ENCODE measurements around the gene TRAF2.

TRAF2 gene

DNA sequence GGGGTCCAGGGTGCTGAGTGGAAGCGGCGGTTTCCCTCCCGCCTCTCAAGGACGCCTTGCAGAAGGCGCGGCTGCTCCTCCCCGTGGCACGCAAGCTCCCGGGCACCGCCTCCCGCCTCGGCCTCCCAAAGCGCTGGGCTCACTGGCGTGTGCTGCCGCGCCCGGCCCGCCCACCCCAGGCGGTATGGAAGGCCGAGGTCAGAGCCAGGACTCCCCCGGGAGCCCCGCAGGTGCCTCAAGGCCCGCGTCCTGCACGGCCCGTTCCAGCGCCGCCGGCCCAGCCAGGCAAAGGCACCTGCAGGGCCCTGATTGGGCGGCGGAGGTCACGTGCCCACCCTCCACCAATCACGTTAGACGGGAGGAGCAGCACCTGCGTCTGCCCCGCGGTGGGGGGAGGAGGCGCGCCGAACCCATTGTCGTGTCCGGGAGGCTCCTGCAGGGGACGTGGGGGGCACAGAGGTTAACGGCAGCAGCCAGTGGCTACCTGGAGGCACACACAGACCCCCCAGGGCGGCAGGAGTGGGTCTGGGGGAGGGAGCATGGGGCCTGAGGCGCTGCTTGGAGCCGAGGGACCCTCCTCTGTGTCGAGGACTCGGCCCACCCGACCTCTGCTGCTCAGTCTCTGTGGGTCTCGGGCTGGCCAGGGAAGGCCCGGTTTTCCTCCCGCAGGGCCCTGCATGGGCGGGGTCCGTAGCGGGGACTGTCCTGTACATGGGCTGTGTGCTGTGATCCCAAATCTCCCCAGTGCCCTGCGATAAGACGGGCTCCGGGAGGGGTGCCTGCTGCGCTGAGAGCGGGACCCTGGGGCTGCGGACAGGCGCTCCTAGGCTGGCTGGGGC lies 63.7 kb downstream of the TRAF2 start:
- DNase-seq (ENCODE audit: low read depth) = peak; percentile 95

- no peak for DNase-seq (ENCODE audit: low read depth)
These were observed 64.5 kb downstream of the TRAF2 start for GRCh38 chr9:136950656-136951276.

DNA sequence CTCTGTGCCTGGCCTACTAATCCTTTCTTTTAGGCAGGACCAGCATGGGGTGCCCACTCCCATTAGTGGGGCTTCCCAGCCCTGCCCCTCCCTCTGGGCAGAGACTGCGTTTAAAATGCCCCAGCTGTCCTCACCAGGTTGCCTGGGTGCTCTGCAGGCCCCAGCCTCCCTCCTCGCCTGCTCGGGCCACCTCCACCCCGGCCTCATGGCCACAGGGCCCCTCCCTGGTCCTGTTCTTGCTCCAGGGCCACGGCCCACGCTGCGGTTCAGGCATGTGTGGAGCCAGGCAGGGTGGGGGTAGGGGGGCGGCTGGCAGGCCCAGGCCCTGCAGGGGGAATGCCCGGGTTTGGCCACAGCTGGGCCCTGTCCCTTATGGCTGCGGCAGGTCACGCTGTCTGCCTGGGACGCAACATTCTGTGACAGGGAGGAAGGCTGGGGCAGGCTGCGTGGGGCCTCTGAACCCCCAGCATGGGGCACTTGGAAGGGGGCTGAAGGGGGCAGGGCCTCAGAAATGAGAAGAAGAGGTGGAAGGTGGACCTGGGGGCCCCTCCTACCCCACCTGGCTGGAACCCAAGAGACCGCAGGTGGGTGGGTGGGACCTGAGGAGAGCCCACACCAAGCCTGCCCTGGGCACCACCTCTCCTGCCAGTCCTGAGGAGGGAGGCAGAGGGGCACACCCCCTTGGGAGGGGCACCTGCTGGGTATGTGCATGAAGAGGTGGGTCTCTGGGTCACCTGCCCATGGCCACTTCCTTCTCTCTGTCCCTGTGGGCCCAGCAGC lies 65.4 kb downstream of the TRAF2 start, which contains the start of gene LCN12:
TSS of gene LCN12 (plus strand) at position 733 of the 780 bp plus-strand sequence. CDS start 55 bp downstream, outside the sequence.
- DNase-seq (ENCODE audit: low read depth) = no peak

DNA sequence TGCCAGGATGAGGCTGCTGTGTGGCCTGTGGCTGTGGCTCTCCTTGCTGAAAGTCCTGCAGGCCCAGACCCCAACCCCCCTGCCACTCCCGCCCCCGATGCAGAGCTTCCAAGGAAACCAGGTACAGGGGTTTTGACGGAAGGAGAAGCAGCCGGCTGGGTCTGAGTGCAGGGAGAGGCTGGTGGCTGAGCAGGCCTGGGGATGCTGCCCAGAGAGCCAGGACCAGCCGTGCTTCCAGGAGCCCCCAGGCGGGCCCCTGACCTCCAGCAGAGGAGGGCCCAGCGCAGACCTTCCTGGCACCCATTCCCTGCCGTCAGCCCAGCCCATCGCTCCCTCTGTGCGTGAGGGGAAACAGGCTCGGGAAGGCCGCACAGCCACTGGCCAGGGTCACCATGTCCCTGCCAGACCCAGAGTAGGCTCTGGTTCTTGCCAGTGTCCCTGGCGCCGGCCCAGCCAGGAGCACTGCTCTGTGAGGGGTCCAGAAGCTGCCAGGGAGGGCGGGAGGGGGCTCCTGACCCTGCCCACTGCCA lies 66.1 kb downstream of the TRAF2 start:
- no peak for DNase-seq (ENCODE audit: low read depth)

DNA sequence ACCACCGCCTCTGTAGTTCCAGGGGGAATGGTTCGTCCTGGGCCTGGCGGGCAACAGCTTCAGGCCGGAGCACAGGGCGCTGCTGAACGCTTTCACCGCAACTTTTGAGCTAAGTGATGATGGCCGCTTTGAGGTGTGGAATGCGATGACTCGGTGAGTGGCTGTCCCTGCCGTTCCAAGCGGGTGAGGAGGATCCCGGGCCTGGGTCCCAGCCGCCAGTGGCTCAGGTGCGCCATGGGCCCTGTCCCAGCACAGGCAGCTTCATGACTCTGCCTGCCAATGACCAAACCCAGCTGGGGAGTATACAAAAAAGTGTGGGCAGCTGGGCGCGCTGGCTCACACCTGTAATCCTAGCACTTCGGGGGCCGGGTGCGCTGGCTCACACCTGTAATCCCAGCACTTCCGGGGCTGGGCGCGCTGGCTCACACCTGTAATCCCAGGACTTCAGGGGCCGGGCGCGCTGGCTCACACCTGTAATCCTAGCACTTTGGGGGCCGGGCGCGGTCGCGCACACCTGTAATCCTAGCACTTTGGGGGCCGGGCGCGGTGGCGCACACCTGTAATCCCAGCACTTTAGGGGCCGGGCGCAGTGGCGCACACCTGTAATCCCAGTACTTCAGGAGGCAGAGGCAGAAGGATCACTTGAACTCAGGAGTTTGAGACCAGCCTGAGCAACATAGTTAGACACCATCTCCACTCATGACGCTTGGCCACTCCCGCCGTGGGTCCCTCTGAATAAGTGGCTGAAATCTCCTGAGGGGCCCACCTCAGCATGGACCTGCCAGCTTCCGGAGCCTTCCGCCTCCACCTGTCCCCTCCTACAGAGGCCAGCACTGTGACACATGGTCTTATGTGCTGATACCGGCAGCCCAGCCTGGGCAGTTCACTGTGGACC lies 66.8 kb downstream of the TRAF2 start:
- no peak for DNase-seq (ENCODE audit: low read depth)

DNA sequence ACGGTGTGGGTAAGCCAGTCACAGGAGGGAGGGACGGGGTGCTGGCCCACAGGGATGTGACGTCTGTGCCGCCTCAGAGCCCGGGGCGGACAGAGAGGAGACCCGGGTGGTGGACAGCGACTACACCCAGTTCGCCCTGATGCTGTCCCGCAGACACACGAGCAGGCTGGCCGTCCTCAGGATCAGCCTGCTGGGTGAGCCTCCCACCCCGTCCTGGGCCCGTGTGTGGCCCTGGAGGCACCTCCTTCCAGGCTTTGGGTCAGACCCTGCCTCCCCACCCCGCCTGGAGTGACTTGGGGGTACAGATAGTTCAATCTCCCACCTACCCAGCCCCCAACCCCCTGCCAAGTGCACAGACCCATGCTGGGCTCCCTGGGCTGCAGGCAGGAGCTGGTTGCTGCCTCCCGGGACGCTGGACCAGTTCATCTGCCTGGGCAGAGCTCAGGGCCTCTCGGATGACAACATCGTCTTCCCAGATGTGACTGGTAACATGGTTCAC lies 67.5 kb downstream of the TRAF2 start:
- no peak for DNase-seq (ENCODE audit: low read depth)

DNA sequence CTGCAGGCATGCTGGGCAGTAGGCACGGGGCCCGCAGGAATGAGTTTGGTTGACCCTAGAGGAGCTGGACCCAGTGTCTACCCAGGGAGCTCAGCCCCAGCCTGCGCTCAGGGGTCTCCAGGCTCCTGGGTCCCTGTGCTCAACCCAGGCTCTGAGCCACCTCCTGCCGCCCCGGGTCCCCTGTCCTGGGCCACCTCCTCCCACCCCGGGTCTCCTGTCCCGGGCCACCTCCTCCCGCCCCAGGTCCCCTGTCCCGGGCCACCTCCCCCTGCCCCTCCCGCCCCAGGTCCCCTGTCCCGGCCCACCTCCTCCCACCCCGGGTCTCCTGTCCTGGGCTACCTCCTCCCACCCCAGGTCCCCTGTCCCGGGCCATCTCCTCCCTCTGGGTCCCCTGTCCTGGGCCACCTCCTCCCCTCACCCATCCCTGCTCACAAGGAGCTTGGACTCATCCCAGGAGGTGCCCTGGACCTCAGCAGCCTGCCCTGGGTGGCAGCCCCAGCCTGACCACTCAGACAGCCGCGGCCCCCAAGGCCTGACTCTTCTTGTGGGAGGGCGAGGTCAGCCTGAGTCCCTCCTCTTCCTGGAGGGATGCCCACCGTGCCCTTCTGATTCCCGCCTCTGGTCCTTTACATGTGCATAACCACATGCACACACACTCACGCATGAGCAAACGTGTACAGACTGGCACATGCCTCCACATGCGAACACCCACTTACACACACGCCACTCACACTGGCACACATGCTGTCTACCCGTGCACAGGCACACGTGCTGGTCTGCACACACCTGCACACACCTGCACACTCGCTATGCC lies 68.2 kb downstream of the TRAF2 start:
- DNase-seq (ENCODE audit: low read depth) = no peak

GRCh38 chr9:136955202-136955942 lies 69.1 kb downstream of the TRAF2 start:
- no peak for DNase-seq (ENCODE audit: low read depth)

DNA sequence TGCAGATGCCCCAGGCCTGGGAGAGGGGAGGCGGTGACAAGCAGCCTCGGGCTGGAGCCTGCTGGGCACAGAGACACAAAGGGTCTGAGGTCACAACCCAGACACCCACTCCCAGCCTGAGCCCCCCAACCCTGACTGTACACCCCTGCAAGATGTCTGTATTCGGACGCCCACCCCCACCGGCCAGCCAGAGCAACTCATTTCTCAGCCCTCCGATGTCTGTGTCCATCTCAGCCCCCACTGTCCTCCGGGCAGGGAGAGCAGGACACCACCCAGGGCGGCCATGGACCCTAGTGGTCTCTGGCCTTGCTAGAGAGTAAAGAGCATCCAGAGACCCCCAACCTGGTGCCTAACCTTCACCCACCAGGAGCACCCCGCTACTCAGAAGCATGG lies 69.6 kb downstream of the TRAF2 start:
- DNase-seq (ENCODE audit: low read depth) = no peak

GRCh38 chr9:136956604-136957003 lies 70.3 kb downstream of the TRAF2 start:
- DNase-seq (ENCODE audit: low read depth) = no peak

- DNase-seq (ENCODE audit: low read depth) = no peak
These were observed 71.1 kb downstream of the TRAF2 start for GRCh38 chr9:136957461-136957860.

GRCh38 chr9:136957901-136958300 lies 71.6 kb downstream of the TRAF2 start:
- DNase-seq (ENCODE audit: low read depth) = no peak

- no peak for DNase-seq (ENCODE audit: low read depth)
These were observed 72.2 kb downstream of the TRAF2 start for GRCh38 chr9:136958473-136958872.

GRCh38 chr9:136958898-136959850 lies 72.9 kb downstream of the TRAF2 start:
- no peak for DNase-seq (ENCODE audit: low read depth)

- no peak for DNase-seq (ENCODE audit: low read depth)
These were observed 74.1 kb downstream of the TRAF2 start for GRCh38 chr9:136960212-136960937.

DNA sequence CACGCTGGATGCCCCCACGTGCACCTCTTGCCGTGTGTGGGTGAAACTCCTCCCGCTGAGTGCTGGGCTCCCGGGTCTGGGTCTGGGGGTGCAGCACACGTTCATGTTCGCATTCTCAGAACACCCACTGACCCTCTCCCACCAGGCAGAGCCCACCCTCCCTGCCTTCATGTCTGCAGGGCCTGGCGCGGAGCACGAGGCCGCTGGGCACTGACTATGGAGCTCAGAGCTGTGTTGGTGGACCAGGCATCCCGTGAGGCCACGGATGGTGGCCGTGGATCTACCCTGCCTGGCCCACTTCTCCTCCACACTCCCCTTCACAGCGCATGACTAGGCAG lies 74.6 kb downstream of the TRAF2 start:
- no peak for DNase-seq (ENCODE audit: low read depth)

DNA sequence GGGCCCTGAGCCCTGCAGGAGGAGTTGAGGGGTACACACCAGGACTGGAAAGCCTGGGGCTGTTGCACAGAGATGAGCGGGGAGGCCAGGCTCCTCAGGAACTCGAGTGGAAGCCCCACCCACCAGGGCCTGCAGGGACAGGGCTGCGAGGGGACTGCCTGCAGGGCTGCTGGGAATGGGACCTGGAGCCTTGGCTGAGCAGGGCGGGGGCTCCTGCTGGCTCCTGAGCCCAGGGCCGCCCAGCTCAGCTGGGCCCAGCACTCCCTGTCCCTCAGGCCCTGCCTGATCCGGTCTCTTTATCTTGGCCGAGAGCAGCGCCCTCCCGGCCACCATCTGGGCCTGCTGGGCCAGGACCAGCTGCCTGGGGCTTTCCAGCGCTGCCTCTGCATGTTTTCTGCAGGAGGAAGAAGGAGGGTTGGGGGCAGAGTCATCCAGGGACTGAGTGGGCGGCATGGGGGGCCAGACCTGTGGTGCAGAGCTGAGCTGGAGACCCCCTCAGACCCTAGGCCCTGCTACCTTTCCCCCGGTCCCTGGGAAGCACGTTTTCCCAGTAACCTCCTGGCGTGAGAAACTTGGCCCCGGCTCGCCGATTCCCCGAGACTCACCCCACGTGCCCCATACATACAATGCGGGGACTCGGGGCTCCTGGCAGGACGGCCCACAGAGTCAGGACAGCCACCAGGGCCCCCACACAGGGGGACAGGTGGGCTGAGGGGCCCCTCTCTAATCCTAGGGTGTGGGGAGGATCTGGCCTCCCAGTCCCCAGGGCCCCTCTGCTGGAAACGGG lies 75.2 kb downstream of the TRAF2 start:
- DNase-seq (ENCODE audit: low read depth) = no peak
